GM11168 (cell line): Measurements from ENCODE around the gene SIDT2.
"Not testable (repeated sequence)": the region's sequence is repeated elsewhere in the genome, so short reads cannot be mapped to it uniquely, and the experiment has no call there.

Experiments used
- in situ Hi-C: fragments of 300-500 bp; cut with MboI; formaldehyde crosslinking; loops from one replicate; pipeline ENCODE4 v1.12.0; 2022; ENCODE audit warnings: low sequenced_read_pairs; ENCODE audit not compliant: unreplicated experiment

SIDT2 gene

DNA sequence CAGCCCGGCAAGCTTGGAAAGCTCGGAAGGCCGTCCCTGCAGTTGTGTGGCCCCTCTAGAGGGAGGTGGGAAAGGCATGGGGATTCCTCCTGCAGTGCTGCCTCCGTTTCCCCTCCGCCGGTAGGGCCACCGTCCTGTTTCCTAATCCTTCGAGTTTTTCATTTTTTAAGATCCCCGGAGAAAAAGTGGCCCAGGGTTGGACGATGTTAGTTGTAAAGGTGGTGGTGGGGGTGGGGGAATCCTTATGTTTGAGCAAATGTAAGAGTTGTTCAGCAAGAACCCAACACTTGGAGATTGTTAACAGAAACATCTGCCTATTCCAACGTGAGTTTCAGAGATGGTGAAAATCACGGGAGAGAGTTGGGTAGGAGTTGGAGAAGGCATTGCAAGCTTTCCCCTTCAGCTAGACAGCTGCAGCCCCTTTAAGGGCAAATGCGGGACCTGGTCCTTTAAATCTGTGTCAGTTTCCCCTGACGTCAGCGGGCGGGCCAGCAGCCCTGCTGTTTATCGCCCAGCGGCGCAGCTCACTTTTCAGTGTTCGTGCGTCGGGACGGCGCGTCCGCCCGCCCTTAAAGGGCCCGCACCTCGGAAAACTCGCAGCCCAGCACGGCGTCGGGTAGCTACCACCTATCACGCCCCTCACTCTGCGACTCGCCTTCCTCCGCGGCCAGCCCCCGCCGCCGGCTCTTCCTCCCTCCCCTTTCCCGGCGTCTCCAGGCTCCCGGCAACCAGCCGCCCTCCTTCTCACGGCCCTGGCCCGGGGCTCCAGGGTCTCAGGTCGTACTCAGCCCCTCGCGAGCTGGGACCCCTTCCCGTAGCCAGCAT, at the start of gene SIDT2:
Gene SIDT2, plus strand, starts transcription at position 534 of the 825 bp plus-strand sequence. CDS start 521 bp downstream, outside the sequence.
- in situ Hi-C loops = no loop called here

DNA sequence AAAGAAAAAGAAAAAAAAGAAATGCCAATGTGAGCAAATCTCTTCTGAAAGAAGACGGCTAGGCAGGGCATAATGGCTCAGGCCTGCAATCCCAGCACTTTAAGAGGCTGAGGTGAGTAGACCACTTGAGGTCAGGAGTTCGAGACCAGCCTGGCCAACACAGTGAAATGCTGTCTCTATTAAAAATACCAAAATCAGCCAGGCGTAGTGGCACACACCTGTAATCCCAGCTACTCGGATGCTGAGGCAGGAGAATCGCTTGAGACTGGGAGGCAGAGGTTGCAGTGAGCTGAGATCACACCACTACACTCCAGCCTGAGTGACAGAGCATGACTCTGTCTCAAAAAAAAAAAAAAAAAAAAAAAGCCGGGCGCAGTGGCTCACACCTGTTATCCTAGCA, 48.1 kb upstream of the SIDT2 start:
- in situ Hi-C loops = not testable (repeated sequence)

DNA sequence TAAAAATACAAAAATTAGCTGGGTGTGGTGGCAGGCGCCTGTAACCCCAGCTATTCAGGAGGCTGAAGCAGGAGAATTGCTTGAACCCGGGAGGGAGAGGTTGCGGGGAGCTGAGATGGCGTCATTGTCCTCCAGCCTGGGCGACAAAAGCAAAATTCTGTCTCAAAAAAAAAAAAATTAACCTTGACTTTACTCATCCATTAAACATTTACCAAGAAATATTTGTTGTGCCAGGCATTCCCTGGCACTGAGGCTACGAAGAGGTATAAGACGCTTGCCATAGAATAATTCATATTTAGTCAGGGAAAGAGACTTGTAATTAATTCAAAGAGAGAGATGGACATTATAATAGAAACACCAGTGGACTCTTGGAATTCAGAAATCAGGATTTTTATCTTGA, 47.7 kb upstream of the SIDT2 start:
- in situ Hi-C loops = no loop called here

DNA sequence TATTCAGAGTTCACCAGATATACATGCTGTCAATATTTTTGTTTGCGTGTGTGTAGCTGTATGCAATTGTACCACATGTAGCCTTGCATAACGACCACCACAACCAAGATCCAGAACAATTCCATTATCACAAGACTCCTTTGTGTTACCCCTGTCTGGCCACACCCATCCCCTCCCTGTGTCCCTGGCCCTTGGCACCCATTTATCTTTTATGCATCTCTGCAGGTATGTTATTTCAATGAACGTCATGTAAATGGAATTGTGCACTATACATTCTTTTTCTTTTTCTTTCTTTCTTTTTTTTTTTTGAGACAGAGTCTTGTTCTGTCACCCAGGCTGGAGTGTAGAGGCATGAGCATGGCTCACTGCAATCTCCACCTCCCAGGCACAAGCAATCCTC, 44.1 kb upstream of the SIDT2 start:
- in situ Hi-C loops = no loop called here

DNA sequence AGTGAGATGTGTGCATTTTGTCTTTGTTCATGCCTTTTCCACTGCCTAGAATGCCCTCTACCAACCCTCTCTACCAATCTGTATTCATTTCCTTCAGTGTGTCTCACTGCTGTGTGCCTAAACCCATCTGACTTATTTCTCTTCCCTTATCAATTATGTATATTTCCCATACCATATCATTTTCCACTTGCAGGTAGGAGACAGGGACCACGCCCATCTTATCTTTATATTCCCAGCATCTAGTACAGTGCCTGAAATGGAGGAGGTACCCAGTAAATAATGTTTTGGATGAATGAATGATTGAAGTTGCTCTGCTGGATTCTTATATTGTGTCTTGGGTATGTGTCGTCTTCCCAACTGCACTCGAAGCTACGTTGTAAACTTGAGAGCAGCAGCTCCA, 43.6 kb upstream of the SIDT2 start:
- in situ Hi-C loops = loop anchor here (5.0 kb wide), 1 partner anchor 72 kb away; no protein-coding TSS in a partner anchor

DNA sequence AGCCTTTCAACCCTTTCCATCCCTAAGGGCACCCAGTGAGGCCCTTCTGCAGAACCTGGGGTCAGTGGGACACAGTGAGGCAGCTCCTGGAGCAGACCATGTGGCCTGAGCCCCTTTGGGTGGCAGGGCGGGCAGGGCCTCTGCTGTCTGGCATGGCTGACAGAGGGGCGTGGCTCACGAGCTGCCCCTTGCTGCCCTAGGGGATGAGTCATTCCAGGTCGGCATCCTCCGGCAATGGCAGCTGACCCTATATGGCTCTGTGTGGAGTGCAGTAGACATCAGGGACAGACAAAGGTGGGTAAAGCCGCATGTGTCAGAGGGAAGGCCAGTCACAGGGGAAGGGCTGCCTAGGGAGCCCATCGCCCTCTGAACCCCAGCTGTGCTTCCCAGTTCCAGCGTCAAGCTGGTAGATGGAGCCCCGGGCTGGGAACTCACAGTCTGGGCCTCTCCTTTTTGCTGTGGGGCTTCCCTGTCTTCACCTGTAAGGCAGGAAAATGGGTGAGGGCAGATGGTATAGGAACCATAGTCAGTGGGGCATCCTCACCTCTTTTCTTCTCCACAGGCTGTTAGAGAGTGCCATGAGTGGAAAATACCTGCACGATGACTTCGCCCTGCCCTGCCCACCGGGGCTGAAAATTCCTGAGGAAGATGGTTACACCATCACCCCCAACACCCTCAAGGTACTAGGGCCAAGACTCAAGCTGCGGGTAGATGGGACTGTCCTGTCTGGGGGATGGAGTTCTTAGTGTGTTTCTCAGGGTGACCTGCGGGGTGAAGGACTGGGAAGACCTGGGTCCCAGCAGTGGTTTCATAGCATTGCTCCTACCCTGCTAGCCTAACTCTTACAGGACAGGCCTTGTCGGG, 41.1 kb upstream of the SIDT2 start:
- in situ Hi-C loops = loop anchor here (5.0 kb wide), 1 partner anchor 70 kb away; no protein-coding TSS in a partner anchor

DNA sequence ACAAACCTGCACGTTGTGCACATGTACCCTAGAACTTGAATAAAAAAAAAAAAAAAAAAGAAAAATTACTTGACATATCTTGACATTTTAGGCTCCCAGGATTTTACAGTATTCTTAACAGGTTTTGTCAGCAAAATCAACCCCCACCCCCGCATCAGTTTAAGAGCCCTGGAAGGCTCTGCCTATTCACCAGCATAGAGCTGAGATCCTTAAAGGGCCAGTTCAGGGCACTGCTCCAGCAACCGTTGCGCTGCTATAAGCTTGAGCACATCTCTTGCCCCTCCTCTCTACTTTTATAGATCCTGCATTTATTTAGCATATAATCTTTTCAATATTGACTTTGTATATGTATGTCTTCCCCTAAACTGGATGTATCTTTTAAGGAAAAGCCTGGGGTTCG, 35.2 kb upstream of the SIDT2 start:
- in situ Hi-C loops = no loop called here

DNA sequence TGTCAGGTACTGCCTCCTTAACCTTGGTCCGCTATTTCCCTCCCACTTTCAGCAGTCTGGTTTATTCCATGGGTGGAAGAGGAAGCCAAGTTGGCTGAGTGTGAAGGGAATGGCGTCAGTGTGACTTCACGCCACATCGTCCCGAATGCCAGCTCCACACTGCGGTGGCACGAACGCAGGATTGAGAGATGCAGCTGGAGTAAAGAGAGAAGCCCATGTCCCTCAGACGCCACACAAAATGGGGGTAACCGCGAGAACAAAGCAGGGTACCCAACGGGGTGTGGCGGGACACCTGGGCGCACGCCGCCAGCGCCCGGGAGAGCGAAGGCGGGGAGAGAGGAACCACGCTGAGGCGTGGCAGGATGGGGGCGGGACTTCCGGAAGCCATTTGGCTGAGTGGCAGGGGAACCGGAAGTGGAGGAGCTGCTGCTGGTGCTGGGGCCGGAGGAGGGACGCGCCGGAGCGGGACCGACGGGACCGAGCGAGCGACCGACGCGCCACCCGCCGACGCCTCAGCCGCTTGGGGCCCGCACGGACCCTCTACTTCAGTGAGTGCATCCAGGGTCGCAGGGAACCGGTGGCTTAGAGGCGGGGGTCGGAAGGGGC, 34.6 kb upstream of the SIDT2 start, which contains the start of gene PAFAH1B2:
Gene PAFAH1B2, plus strand, starts transcription at position 417 of the 606 bp plus-strand sequence. CDS start 8,161 bp downstream, outside the sequence.
- in situ Hi-C loops = no loop called here

DNA sequence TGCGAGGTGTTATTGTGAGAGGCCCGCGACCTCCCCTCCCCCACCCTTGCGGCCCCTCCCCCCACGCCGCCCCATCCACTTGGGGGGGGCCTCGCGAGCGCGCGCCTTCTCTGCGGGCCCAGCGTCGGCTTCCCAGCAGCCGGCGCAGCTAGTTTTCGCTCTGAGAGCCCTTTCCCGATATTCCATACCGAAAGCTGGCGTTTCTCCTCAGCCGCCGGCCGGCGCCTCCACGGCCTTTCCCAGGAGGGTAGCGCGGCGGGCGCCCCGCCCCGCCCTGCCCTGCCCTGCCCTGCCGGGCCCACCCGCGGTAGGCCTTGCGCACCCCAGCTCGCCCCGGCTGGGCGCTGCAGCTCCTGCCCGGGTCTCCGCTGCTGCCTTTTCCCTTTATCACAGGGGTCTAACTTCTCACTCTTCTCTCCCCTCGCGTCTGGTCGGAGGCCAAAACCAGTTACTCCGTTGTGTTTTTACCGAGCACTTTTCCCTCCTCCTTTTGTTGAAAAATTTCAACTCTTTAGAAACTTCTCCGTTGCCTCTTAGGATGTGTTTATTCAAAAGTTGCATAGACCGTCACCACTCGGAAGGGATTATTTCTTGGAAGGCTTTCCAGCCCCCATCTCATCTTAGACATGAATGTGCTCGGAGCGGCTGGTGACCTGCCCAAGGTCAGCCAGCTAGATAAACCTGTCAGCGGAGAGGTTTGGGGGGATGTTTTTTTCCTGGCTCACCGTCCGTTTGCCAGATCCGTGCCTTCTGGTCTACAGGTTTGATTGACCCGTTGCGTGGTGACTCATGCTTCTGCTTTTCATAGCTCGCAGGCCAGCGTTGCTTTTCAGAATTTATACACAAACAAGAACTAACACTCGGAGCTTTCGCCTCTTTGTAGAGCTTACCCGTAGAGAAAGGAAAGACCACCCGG, 33.8 kb upstream of the SIDT2 start:
- in situ Hi-C loops = no loop called here

DNA sequence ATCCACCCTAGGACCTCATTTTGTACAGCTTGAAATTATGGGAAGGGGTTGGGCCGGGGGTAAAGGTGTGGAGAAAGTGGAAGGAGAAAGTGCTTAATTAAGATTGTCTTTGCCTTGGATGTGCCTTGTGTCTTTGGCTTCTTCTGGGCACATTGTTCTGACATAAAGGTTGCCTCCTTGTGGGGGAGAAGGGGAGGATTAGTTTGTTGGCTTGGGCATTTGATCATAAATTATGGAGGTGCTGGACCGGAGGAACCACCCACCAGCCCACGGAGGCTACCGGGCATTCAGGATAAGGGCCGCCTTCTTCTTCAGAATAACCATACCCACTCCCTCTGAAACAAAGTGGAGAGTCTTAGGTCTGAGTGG, 33.2 kb upstream of the SIDT2 start:
- in situ Hi-C loops = no loop called here

DNA sequence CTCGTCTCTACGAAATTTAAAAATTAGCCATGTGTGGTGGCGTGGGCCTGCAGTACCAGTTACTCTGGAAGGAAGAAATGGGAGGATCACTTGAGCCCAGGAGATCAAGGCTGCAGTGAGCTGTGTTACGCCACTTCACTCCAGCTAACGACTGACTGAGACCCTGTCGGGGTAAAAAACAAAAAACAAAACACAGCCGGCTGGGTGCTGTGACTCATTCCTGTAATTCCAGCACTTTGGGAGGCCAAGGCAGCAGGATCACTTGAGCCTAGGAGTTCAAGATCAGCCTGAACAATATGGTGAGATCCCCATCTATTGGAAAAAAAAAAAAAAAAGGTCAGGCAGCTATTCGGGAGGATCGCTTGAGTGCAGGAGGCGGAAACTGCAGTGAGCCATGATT, 32.0 kb upstream of the SIDT2 start:
- in situ Hi-C loops = no loop called here

DNA sequence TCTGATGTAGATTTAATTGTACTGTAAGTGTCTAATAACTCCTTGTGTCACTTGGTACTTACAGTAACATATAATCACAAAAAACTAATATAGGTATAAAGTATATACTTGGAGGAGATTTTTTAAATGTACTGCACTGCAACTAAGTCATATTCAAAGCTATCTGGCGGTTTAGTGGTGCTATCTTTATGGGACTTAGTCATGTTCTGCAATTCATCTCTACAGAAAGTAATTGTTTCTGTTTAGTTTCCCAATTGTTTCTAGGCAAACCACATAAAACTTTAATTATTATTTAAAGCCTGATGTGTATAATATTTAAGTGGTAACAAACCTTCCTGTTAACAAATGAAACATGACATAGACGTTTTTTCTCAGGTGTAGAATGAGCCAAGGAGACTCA, 26.5 kb upstream of the SIDT2 start:
- in situ Hi-C loops = no loop called here

DNA sequence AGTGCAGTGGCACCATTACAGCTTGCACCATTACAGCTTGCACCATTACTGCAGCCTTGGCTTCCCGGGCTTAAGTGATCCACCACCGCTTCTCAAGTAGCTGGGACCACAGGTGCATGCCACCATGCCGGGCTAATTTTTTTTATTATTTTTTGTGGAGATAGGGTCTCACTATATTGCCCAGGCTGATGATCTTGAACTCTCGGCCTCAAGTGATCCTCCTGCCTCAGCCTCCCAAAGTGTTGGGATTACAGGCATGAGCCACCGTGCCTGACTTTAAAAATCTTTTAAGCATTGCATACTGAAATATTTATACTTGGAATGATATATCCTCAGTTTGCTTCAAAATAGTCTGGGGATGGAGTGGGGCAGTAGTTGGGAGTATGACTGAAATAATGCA, 24.1 kb upstream of the SIDT2 start:
- in situ Hi-C loops = no loop called here

DNA sequence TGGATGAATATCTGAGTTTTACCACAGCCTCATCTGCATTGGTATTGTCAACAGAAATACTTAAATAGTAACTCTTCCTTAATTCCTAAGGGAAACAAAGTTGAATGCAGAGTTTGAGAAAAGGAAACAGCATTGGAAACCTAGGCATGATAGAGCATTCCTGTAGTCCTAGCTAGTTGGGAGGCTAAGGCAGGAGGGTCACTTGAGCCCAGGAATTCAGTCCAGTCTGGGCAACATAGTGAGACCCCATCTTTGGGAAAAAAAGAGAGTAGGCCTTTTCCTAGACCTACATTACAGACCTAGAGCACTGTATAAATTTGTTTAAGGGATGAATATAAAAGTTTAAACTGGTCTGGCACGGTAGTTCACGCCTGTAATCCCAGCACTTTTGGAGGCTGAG, 21.0 kb upstream of the SIDT2 start:
- in situ Hi-C loops = no loop called here

DNA sequence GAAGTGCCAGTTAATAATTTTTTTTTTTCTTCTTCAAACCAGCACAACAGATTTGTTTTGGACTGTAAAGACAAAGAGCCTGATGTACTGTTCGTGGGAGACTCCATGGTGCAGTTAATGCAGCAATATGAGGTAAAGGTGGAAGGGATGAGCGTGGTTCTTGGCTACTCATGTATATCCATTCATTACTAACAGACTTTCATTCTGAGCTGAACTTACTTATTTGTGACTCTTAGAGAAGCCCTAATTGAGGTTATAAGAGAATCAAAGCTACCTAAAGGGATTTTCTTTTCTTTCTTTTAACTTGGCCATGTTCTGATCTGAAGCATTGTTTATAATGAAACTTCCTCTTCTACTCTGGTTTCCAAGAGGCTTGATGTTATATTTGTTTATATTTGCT, 18.7 kb upstream of the SIDT2 start:
- in situ Hi-C loops = no loop called here

DNA sequence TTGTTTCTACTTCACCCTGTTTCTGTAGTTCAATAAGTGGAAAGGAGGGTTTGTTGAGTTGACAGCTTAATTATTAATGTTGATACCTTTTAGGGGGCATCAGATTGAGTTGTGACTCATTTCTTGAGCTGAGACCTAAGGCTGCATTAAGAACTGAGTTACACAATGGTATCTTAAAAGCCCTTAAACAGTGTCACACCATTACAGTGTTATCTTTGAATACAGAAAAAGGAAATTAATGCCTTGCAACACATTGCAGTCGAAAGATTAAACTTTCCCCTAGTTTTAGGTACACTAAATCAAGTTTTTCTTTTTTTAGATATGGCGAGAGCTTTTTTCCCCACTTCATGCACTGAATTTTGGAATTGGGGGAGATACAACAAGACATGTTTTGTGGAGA, 17.7 kb upstream of the SIDT2 start:
- in situ Hi-C loops = no loop called here

DNA sequence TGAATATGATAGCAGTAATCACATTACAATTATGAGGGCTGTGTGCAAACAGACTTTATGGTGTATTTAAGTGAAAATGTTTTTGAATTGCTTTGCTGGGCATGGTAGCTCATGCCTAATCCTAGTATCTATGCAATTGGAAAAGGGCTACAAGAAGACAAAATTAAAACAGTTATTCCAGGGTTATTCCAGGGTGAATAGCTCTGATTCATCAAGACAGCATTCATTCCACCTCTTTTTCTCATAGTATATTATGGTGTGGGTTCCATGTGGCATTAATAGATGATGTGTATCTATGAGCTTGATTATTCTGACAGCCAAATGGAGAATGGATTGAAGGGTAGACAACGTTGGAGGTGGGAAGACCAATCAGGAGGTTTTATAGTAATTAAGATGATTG, 12.1 kb upstream of the SIDT2 start:
- in situ Hi-C loops = no loop called here

DNA sequence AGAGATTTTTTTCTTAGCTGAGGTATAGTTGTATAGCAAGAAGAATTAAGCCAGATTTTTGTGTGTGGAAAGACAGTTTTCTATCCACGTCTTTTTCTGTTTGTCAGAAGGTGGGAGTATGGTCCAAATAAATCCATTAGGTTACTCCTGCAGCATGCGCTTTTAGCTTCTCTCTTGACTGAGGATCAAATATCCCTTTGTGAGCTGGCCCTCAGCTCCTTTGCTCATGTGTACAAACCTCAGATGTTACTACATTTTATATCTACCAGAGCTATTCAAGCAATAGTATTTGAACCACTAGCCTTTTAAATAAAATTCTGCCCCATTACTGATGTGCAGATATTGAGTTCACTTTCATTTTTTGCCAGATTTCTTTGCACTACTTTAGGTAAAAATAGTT, 8.8 kb upstream of the SIDT2 start:
- in situ Hi-C loops = no loop called here

DNA sequence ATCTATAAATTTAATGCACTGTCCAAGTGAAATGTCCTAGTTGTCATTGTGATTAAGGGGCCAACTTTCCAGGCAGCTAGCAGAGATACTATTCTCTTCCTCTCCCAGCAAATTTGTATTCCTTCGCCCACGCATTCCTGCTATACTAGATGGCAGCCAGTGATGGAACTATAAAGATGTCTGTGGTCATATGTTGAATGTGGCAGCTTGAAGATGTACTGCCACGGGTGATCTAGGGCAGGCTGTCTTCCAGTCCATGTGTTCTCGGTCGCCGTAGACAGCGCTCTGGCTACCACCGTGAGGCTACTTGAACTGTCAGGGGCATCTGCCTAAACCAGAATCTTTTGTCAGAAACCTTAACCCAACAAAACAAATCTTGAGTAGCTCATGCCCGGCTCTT, 8.3 kb upstream of the SIDT2 start:
- in situ Hi-C loops = no loop called here

DNA sequence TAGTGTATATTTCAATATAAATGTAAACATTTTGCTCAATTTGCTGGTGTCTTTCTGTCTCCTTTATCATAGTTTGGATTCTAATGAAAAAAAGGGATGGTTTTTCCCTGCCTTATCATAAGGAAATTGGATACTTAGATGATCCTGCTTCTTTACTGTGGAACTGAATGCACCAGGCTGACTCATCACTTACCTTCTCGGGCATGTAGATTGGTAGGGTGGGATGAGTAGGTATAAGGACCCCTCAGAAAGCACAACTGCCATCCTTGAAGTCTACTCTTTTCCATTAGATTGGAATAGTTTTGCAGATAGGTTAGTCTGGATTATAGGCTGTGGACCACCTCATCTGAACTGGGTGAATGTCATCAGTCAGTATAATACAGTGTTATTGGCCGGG, 7.5 kb upstream of the SIDT2 start:
- in situ Hi-C loops = no loop called here
